Parathyroid adenoma (tissue), 2 donors: ENCODE measurements around the gene CPXM1.

Source experiments
- H2AFZ ChIP-seq: fragments of 300-600 bp; sonication (generic); one replicate; pipeline ENCODE4 v1.7.0; 2017; ENCODE audit warnings: antibody characterized with exemption, mild to moderate bottlenecking
- H3K27ac ChIP-seq: fragments of 300-600 bp; sonication (generic); one replicate; pipeline ENCODE4 v1.7.0; 2017
- H3K27me3 ChIP-seq: fragments of 300-600 bp; sonication (generic); one replicate; pipeline ENCODE4 v1.7.0; 2017; ENCODE audit warnings: low read length; ENCODE audit not compliant: control insufficient read depth, insufficient read depth
- H3K36me3 ChIP-seq: fragments of 300-600 bp; sonication (generic); one replicate; pipeline ENCODE4 v1.7.0; 2017; ENCODE audit warnings: low read length; ENCODE audit not compliant: control insufficient read depth, insufficient read depth
- H3K4me1 ChIP-seq: fragments of 300-600 bp; sonication (generic); one replicate; pipeline ENCODE4 v1.7.0; 2017; ENCODE audit warnings: control low read depth
- H3K4me2 ChIP-seq: fragments of 300-600 bp; sonication (generic); one replicate; pipeline ENCODE4 v1.7.0; 2017; ENCODE audit warnings: low read length
- H3K4me3 ChIP-seq: fragments of 300-600 bp; sonication (generic); one replicate; pipeline ENCODE4 v1.7.0; 2017; ENCODE audit warnings: low read depth, low read length
- H3K79me2 ChIP-seq: fragments of 300-600 bp; sonication (generic); one replicate; pipeline ENCODE4 v1.7.0; 2017; ENCODE audit warnings: control low read depth
- H3K9ac ChIP-seq: fragments of 300-600 bp; sonication (generic); one replicate; pipeline ENCODE4 v1.7.0; 2017; ENCODE audit warnings: mild to moderate bottlenecking
- H3K9me3 ChIP-seq: fragments of 300-600 bp; sonication (generic); one replicate; pipeline ENCODE4 v1.7.0; 2017; ENCODE audit warnings: low read length; ENCODE audit not compliant: control insufficient read depth
- TF ChIP-seq, protein P1 (sequence below): fragments of 300-600 bp; sonication (generic); IDR thresholded peaks from one replicate; pipeline ENCODE4 v1.7.0; 2017; ENCODE audit warnings: antibody characterized with exemption, mild to moderate bottlenecking
- donor health status: primary hyperparathyroidism.

CPXM1 gene

DNA sequence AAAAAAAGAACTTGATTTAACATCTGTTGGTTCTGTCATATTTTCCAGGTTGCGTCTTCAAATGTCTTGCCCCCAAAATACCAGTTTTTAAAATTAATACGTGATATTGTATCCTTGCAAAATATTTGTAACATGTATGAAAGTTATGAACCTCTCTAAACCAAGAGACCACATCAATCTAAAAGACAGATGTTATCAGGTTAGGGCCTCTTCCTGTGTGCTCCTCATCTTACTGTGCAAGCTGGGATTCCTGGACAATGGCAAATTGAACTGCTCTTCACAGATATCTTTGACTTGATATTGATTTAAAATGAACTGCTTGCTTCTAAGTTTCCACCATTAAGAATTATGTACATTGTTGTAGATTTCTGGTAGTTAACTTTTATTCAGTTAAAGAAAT, 25.3 kb upstream of the CPXM1 start:
- Histone ChIP-seq H3K27me3 (no peaks in the 10 kb centered on the region), H3K4me3 (no peak overlapping the region), H3K36me3 (no peaks in the 10 kb centered on the region), H3K4me1 (no peaks in the 10 kb centered on the region), H3K79me2 (no peaks in the 10 kb centered on the region), H2AFZ (no peak overlapping the region), H3K9me3 (no peaks in the 10 kb centered on the region), H3K9ac (no peak overlapping the region), H3K27ac (no peak overlapping the region), H3K4me2 (no peak overlapping the region)
- TF ChIP-seq, protein P1, sequence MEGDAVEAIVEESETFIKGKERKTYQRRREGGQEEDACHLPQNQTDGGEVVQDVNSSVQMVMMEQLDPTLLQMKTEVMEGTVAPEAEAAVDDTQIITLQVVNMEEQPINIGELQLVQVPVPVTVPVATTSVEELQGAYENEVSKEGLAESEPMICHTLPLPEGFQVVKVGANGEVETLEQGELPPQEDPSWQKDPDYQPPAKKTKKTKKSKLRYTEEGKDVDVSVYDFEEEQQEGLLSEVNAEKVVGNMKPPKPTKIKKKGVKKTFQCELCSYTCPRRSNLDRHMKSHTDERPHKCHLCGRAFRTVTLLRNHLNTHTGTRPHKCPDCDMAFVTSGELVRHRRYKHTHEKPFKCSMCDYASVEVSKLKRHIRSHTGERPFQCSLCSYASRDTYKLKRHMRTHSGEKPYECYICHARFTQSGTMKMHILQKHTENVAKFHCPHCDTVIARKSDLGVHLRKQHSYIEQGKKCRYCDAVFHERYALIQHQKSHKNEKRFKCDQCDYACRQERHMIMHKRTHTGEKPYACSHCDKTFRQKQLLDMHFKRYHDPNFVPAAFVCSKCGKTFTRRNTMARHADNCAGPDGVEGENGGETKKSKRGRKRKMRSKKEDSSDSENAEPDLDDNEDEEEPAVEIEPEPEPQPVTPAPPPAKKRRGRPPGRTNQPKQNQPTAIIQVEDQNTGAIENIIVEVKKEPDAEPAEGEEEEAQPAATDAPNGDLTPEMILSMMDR: no peak

DNA sequence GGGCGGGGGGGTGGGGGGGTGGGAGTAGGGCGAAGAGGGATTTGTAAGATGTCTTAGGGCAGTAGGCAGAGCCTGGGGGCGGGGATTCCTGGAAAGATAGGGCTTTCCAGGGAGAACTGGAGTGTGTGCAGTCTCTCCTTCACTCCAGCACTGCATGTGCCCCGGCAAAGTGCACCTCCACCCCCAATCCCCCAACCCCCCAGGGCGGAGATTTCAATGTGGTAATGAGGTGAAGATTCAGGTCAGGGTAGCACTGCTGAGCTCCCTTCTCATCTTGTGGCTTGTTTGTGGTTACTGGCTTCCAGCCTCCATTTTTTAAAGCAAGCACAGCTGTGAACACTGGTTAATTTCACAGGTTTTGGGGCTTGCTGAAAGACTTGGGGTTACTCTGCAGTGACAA, 21.6 kb upstream of the CPXM1 start:
- H3K27ac ChIP-seq: no peak overlapping the region
- no peaks in the 10 kb centered on the region for H3K79me2 ChIP-seq
- H3K27me3 ChIP-seq: no peaks in the 10 kb centered on the region

DNA sequence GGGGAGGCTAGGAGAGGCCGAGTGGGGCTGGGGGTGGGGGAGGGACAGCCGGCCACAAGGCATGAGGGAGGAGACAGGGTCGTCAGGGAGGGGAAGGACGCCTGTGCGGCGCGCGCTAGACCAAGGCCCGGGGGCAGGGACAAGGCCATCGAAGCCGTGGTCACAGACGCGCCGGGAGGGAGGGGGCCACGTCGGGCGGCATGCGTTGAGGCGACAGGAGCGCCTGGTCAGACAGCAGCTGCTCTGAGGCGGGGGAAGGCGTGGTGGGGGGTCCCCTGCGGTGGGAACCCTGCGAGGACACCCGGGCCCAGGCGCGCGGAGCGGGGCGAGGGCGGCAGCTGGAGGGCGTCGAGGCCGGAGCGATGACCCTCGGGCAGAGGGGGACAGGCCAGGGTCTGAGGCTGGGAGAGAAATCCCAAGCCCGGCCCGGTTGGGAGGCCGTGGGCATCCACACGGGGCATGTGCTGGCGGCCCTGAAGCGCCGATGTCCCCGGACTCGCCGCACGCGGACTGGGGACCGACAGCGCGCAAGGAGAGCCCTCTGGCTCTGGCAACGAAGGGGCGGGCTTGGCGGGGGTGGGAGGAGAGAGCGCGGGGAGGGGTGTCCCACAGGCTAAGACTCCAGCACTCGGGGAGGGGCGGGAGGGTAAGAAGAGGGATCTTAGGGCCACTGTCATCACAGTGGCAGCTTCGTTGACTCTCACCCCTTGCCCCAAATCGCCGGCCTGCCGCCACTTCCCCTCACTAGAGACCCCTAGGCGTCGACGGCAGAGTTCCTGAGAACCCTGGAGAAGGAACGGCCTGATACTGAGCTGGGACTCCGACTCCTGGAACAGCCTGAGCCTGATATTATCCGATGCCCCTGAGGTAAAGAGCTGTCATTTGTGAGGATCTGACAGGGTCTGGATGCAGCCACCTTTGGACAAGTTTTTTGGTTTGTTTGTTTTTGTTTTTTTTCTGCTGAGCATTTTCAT, 20.8 kb upstream of the CPXM1 start:
- Histone ChIP-seq H3K36me3 (no peaks in the 10 kb centered on the region), H3K4me2 (no peak overlapping the region), H3K4me1 (peaks cover 7% of the 10 kb centered on the region), H3K27me3 (no peaks in the 10 kb centered on the region), H3K4me3 (no peak overlapping the region), H2AFZ (no peak overlapping the region), H3K9me3 (no peaks in the 10 kb centered on the region), H3K27ac (no peak overlapping the region), H3K79me2 (no peaks in the 10 kb centered on the region), H3K9ac (no peak overlapping the region)
- TF ChIP-seq, protein P1: no peak

More for the DNA sequence above, 21.6 kb upstream of the CPXM1 start:
- Histone ChIP-seq H3K4me2 (no peak overlapping the region), H3K4me3 (no peak overlapping the region), H3K36me3 (no peaks in the 10 kb centered on the region), H3K9ac (no peak overlapping the region), H2AFZ (no peak overlapping the region), H3K9me3 (no peaks in the 10 kb centered on the region), H3K4me1 (peaks cover 7% of the 10 kb centered on the region)
- TF ChIP-seq, protein P1: no peak

DNA sequence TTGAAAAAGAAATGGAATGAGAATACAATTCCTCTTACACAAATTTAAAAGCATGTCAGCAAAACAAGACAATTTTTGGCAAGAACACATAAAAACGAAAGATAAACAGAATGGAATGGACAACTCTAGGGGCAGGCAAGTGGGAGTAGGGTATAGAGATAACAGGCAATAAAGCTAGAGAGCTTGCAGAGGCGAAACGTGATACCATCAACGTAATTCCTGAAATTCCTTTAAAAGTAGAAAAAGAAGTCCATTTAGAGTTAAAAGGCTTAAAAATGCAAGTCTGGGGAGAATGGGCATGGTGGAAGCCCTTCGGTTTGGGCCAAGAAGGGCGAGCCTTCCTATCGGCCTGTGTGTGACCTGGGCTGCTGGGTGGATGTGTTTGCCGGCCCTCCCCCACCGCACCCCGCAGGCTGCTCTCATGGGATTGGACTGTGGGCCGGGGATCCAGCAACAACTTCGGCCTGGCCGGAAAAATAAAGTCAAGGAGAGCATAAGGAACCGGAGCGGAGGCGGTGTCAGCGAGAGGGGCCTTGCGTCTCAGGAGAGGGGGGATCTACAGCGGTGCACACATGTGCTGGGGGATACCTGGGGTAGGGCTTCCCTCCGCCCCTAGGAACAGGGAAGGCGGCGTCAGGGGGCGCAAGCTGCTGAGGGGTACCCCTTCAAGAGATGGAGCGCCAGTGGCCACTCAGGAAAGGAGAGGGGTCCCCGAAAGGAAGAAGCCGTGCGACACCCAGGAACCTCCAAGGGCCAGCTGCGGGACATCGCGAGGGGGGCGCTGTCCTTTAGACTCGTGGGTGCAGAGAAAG, 19.9 kb upstream of the CPXM1 start:
- Histone ChIP-seq H3K4me1 (peaks cover 7% of the 10 kb centered on the region), H3K27me3 (no peaks in the 10 kb centered on the region), H3K4me3 (no peak overlapping the region), H3K9ac (no peak overlapping the region), H2AFZ (peak overlapping the region; percentile 58), H3K79me2 (no peaks in the 10 kb centered on the region), H3K9me3 (no peaks in the 10 kb centered on the region), H3K36me3 (no peaks in the 10 kb centered on the region), H3K4me2 (no peak overlapping the region), H3K27ac (no peak overlapping the region)
- TF ChIP-seq, protein P1: no peak
